ENCODE measurements around the gene KLHL8.

- TF ChIP-seq POLR2A (IDR thresholded peaks at IDR 0.05; ENCODE audit: low read length) (peak; percentile 90), GATA1 (IDR thresholded peaks at IDR 0.05; ENCODE audit: low read depth, low read length) (no peak)
These were observed at the start of gene KLHL8 for GRCh38 chr4:87220094-87220822.

All from erythroblast (primary cell).